BLaER1 (cell line): ENCODE data around the gene TRPM2.
"Not testable (repeated sequence)": the region's sequence is repeated elsewhere in the genome, so short reads cannot be mapped to it uniquely, and the experiment has no call there.

Experiments used
- H3K27ac ChIP-seq: shearing (Covaris generic); formaldehyde crosslinking; 2 replicates; pipeline ENCODE4 v1.8.1; 2022
- H3K27me3 ChIP-seq: shearing (Covaris generic); formaldehyde crosslinking; 2 replicates; pipeline ENCODE4 v1.8.1; 2022
- H3K36me3 ChIP-seq: shearing (Covaris generic); formaldehyde crosslinking; 2 replicates; pipeline ENCODE4 v1.8.1; 2022
- H3K4me1 ChIP-seq: shearing (Covaris generic); formaldehyde crosslinking; 2 replicates; pipeline ENCODE4 v1.8.1; 2022
- H3K4me2 ChIP-seq: shearing (Covaris generic); formaldehyde crosslinking; 2 replicates; pipeline ENCODE4 v1.8.1; 2022
- H3K4me3 ChIP-seq: shearing (Covaris generic); formaldehyde crosslinking; 2 replicates; pipeline ENCODE4 v1.8.1; 2022
- H3K9ac ChIP-seq: shearing (Covaris generic); formaldehyde crosslinking; 2 replicates; pipeline ENCODE4 v1.8.1; 2022
- H3K9me3 ChIP-seq: shearing (Covaris generic); formaldehyde crosslinking; 2 replicates; pipeline ENCODE4 v1.8.1; 2022
- H4K20me1 ChIP-seq: shearing (Covaris generic); formaldehyde crosslinking; 2 replicates; pipeline ENCODE4 v1.8.1; 2022
- Cebpa-rat ChIP-seq: shearing (Covaris generic); IDR thresholded peaks from 2 replicates; pipeline ENCODE4 v1.8.1; 2022

TRPM2 gene

DNA sequence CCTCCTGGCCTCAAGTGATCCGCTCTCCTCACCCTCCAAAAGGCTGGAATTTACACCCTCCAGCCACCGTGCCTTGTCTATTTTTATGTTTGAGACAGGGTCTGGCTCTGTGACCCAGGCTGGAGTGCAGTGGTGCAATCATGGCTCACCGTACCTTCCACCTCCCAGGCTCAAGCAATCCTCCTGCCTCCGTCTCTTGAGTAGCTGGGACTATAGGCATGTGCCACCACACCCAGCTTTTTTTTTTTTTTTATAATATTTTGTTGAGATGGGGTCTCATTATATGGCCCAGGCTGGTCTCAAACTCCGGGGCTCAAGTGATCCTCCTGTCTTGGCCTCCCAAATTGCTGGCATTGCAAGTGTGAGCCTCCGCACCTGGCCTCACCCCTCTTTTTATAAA lies 38.8 kb downstream of the TRPM2 start:
- Histone ChIP-seq H3K36me3 (peaks cover 81% of the 10 kb centered on the region), H3K4me1 (peaks cover 6% of the 10 kb centered on the region; the same call in 1 of the 2 replicates), H3K27ac (no peak overlapping the region), H3K4me2 (no peak overlapping the region), H3K27me3 (no peaks in the 10 kb centered on the region), H4K20me1 (0 out of 2 replicates have a peak, but pooled peaks cover 2% of the 10 kb centered on the region), H3K9me3 (0 out of 2 replicates have a peak, but pooled peaks cover 4% of the 10 kb centered on the region), H3K9ac (no peak overlapping the region), H3K4me3 (no peak overlapping the region)
- TF ChIP-seq Cebpa-rat, result no peak

DNA sequence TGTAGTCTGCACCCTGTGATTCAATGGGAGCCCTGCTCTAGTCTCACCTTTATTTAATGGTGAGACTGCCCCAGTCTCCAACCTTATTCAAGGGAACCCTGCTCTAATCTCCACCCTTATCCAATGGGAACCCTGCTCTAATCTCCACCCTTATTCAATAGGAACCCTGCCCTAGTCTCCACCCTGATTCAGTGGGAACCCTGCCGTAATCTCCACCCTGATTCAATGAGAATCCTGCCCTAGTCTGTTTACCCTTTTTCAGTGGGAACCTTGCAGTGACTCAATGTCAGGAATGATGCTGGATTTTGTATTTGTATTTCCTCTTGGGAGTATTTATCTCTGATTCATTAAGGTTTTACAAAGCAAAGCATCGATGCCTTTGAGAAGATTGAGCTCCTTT lies 39.5 kb downstream of the TRPM2 start:
- H3K27me3 ChIP-seq, result no peaks in the 10 kb centered on the region
- 0 out of 2 replicates have a peak, but pooled peaks cover 4% of the 10 kb centered on the region for H3K9me3 ChIP-seq
- H3K4me3 ChIP-seq, result no peak overlapping the region
- H3K9ac ChIP-seq, result no peak overlapping the region
- H3K4me2 ChIP-seq, result no peak overlapping the region
- H3K4me1 ChIP-seq, result peaks cover 6% of the 10 kb centered on the region; the same call in 1 of the 2 replicates
- H4K20me1 ChIP-seq, result 0 out of 2 replicates have a peak, but pooled peaks cover 7% of the 10 kb centered on the region
- no peak for TF ChIP-seq Cebpa-rat
- no peak overlapping the region for H3K27ac ChIP-seq
- peaks cover 83% of the 10 kb centered on the region for H3K36me3 ChIP-seq

DNA sequence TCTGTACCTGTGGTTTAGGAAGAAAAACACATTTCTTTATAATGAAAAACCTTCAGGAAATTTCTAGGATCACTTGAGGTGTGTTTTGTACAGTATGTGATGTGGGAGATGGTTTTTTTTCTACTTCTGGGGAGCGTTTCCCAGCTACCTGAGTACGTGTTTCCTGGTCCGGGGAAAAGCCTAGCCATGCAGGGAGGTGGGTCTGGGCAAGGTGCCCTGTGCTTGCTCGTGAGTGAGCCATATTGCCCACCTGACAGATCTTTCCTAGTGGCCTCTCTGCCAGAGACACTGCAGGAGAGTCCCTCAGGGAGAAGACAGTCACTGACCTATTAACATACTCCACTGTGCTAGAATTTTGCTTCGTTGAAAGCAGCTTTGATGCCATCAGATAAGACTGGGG lies 41.3 kb downstream of the TRPM2 start:
- Histone ChIP-seq H3K4me1 (peaks cover 6% of the 10 kb centered on the region; the same call in 1 of the 2 replicates), H3K9me3 (0 out of 2 replicates have a peak, but pooled peaks cover 4% of the 10 kb centered on the region), H3K36me3 (peaks cover 85% of the 10 kb centered on the region), H3K27me3 (no peaks in the 10 kb centered on the region), H3K27ac (no peak overlapping the region), H3K4me2 (no peak overlapping the region), H3K9ac (no peak overlapping the region), H4K20me1 (peaks cover 13% of the 10 kb centered on the region; the same call in 1 of the 2 replicates), H3K4me3 (no peak overlapping the region)
- no peak for TF ChIP-seq Cebpa-rat

DNA sequence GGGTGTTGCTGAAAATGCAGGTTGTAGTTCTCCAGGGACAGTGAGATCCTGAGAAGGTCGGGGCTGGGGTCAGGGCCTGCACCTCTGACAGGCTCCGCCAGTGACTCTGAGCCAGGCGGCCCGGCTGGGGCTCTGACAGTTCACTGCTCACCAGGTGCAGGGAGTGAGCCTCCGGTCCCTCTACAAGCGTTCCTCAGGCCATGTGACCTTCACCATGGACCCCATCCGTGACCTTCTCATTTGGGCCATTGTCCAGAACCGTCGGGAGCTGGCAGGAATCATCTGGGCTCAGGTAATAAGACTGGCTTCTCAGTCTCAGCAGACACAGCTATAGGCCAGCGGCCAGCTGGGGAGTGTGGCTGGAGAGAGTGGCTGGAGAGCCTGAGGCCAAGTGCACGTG lies 41.8 kb downstream of the TRPM2 start:
- Histone ChIP-seq H3K36me3 (peaks cover 85% of the 10 kb centered on the region), H3K4me1 (peaks cover 6% of the 10 kb centered on the region; the same call in 1 of the 2 replicates), H3K9ac (no peak overlapping the region), H3K4me3 (no peak overlapping the region), H3K27me3 (no peaks in the 10 kb centered on the region), H4K20me1 (peaks cover 13% of the 10 kb centered on the region; the same call in 1 of the 2 replicates), H3K9me3 (no peaks in the 10 kb centered on the region), H3K27ac (no peak overlapping the region), H3K4me2 (no peak overlapping the region)
- no peak for TF ChIP-seq Cebpa-rat

DNA sequence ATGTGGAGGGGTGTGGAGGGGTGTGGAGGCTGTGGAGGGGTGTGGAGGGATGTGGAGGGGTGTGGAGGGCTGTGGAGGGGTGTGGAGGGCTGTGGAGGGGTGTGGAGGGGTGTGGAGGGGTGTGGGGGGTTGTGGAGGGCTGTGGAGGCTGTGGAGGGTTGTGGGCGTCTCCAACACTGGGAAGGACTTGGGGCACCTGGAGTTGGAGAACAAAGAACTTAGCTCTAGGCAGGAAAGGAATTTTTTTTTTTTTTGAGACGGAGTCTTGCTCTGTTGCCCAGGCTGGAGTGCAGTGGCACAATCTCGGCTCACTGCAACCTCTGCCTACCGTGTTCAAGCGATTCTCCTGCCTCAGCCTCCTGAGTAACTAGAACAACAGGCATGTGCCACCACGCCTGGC lies 43.4 kb downstream of the TRPM2 start:
- Histone ChIP-seq H3K4me1 (peaks cover 14% of the 10 kb centered on the region), H3K36me3 (peaks cover 85% of the 10 kb centered on the region), H4K20me1 (peaks cover 13% of the 10 kb centered on the region; the same call in 1 of the 2 replicates)
- not testable (repeated sequence) for H3K9me3 ChIP-seq, H3K4me3 ChIP-seq, H3K27me3 ChIP-seq, H3K4me2 ChIP-seq, H3K9ac ChIP-seq, H3K27ac ChIP-seq

DNA sequence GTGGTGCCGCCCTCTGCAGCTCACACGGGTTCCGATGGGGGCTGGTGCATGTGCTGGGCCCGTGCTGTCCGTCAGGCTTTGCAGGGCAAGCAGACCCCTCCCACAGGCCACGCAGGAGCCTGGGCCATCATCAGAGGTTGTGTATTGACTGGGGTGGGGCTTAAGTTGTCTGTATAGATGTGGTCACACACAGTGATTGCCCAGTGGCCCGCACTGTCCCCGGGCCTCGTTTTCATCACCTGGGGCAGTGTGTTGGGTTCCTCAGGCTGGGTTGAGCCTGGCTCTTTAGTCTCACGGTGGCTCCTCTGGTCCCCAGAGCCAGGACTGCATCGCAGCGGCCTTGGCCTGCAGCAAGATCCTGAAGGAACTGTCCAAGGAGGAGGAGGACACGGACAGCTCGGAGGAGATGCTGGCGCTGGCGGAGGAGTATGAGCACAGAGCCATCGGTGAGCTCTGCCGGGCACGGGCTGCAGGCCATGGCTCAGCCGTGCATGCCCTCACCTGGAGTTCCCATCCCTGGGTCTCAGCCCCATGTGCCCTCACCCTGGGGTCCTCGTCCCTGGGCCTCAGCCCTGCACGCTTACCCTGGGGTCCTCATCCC lies 44.1 kb downstream of the TRPM2 start:
- Histone ChIP-seq H3K4me1 (peaks cover 21% of the 10 kb centered on the region), H3K27ac (no peak overlapping the region), H3K9ac (no peak overlapping the region), H3K9me3 (no peaks in the 10 kb centered on the region), H3K27me3 (no peaks in the 10 kb centered on the region), H3K4me2 (no peak overlapping the region), H3K4me3 (no peak overlapping the region), H3K36me3 (peaks cover 85% of the 10 kb centered on the region), H4K20me1 (peaks cover 13% of the 10 kb centered on the region; the same call in 1 of the 2 replicates)
- no peak for TF ChIP-seq Cebpa-rat

DNA sequence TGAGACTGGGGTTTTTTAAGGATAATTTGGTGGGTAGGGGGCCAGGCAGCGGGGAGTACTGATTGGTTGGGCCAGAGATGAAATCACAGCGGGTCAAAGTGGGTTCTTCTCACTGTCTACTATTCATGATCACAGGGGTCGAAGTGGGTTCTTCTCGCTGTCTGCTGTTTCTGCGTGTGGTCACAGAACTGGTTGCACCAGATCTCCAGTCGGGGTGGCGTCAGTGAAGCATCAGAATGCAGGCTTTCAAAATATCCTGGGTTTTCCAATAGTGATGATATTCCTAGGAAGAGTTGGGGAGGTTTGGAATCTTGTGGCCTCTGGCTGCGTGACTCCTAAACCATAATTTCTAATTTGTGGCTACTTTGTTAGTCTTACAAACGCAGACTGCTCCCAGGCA lies 45.1 kb downstream of the TRPM2 start:
- H3K9ac ChIP-seq, result no peak overlapping the region
- no peaks in the 10 kb centered on the region for H3K27me3 ChIP-seq
- H3K27ac ChIP-seq, result no peak overlapping the region
- peaks cover 86% of the 10 kb centered on the region for H3K36me3 ChIP-seq
- no peak for TF ChIP-seq Cebpa-rat
- peaks cover 22% of the 10 kb centered on the region for H3K4me1 ChIP-seq
- H3K4me3 ChIP-seq, result no peak overlapping the region
- no peak overlapping the region for H3K4me2 ChIP-seq
- H3K9me3 ChIP-seq, result peaks cover 7% of the 10 kb centered on the region; the same call in 1 of the 2 replicates
- H4K20me1 ChIP-seq, result peaks cover 13% of the 10 kb centered on the region; the same call in 1 of the 2 replicates

DNA sequence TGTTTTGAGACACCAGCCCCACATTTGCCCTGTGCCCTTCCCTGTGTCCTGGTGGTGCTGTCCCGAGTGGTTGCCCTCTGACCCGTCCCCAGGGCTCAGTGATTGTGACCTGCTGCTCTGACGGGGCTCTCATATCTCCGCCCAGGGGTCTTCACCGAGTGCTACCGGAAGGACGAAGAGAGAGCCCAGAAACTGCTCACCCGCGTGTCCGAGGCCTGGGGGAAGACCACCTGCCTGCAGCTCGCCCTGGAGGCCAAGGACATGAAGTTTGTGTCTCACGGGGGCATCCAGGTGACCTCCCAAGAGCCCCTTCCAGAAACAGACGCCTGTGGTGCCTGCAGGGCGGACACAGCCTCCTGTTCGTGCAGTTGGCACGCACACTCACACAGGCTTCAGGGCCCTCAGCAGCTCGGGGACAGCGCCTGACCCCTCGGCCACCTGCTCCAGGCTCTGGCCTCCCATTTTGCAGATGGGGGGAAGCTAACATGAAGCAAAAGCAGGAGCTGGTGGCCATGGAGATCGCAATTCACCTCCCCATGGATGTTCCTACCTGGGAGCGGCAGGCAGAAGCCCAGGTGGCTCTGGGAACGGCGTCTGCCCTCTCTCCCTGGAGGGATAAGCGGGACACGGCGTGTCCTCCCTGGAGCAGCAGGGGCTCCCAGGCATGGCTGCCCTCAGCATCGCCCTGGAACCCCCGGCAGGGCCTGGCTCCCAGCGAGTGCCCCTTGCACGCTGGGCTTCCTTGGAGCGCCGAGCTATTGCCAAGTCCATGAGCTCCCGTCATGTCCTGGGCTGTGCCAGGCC lies 45.9 kb downstream of the TRPM2 start:
- Histone ChIP-seq H3K4me3 (no peak overlapping the region), H3K27ac (no peak overlapping the region), H3K9me3 (peaks cover 8% of the 10 kb centered on the region; the same call in 1 of the 2 replicates), H3K27me3 (no peaks in the 10 kb centered on the region), H4K20me1 (peaks cover 13% of the 10 kb centered on the region; the same call in 1 of the 2 replicates), H3K36me3 (peaks cover 86% of the 10 kb centered on the region), H3K4me1 (peaks cover 22% of the 10 kb centered on the region), H3K4me2 (no peak overlapping the region), H3K9ac (no peak overlapping the region)
- TF ChIP-seq Cebpa-rat, result no peak

DNA sequence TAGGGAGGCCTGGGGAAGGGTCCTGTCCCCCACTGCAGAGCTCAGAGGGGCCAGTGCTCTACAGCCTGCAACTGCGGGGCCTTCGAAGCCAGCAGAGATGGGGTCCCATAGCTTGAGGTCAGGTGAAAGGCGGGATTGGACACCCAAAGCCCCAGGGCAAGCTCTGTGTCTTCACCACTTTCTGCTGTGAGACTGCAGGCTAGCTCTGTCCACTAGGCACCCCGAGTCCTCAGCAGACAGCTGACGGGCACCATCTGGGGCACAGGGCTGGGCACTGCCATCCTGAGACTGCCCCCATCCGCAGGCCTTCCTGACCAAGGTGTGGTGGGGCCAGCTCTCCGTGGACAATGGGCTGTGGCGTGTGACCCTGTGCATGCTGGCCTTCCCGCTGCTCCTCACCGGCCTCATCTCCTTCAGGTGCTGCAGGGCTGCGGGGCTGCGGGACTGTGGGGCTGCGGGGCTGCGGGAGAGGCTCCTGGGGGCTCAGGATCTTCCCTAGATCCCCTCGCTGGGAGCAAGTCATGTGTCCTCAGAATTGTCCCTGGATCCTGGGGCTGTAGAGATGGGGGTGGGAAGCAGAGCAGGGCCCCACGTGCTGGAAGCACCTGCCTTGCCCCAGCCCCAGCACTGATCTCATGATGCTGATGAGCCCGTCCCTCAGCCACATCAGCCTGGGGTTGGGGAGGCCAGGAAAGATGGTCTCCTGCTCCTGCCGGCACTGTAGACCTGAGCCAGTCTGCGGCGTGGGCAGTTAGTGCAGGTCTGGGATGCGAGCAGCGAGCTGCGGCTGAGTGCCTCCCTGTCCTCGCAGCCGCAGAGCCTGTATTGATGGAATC lies 46.8 kb downstream of the TRPM2 start:
- Histone ChIP-seq H3K27ac (no peak overlapping the region), H3K4me3 (no peak overlapping the region), H3K9me3 (peaks cover 10% of the 10 kb centered on the region; the same call in 1 of the 2 replicates), H3K4me2 (no peak overlapping the region), H3K9ac (no peak overlapping the region), H3K4me1 (peaks cover 22% of the 10 kb centered on the region), H3K36me3 (peaks cover 84% of the 10 kb centered on the region), H3K27me3 (no peaks in the 10 kb centered on the region), H4K20me1 (peaks cover 13% of the 10 kb centered on the region; the same call in 1 of the 2 replicates)
- no peak for TF ChIP-seq Cebpa-rat
